A673 (cell line): ENCODE data around the gene MAP3K10.

Source experiments
- EZH2 ChIP-seq: fragments of 200-600 bp; sonication (generic); IDR thresholded peaks from 2 replicates; pipeline ENCODE4 v1.6.1; 2017; ENCODE audit warnings: borderline replicate concordance, low read depth, mild to moderate bottlenecking, mixed read lengths, antibody characterized with exemption, low read length; ENCODE audit not compliant: poor library complexity, severe bottlenecking
- TF ChIP-seq, protein P1 (sequence below): fragments of 300-800, 200-600 bp; sonication (generic); conservative IDR thresholded peaks from 2 replicates; pipeline ENCODE4 v1.5.1; 2017; ENCODE audit warnings: low read depth, mild to moderate bottlenecking, antibody characterized with exemption, low read length, moderate library complexity, mixed read lengths

DNA sequence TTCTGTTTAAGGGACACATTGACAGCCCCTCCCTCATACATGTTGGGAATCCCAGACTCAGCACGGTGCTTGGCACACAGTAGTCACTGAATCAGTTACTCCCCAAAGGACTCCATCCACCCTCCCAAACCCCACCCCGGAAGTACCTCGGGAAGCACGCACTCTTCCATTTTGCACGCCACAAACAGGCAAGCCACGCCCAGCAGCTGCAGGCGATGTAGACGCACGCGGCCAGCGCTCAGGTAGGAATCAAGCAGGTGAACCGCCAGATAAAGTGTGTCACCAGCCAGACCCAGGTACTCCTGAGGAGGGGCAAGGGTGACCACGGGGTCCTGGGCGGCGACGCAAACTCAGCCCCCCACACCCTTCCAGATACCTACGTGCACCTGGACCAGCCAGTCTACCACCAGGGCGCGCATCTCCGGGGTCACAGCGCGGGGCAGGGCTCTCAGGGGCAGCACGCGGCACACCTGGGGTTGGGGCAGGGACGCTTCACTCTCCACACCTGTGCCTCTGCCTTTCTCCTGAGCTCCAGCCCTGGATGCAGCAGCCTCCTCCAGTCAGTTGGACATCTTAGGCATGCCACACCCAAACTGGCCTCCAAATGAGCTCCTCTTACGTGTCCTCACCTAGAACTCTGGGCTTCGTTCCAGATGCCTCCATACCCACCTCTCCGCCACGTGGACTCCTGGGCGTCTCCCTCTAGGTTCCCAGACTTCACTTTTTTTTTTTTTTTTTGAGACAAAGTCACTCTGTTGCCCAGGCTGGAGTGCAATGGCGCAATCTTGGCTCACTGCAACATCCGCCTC, 33.3 kb downstream of the MAP3K10 start:
- no peak for TF ChIP-seq EZH2
- TF ChIP-seq, protein P1, sequence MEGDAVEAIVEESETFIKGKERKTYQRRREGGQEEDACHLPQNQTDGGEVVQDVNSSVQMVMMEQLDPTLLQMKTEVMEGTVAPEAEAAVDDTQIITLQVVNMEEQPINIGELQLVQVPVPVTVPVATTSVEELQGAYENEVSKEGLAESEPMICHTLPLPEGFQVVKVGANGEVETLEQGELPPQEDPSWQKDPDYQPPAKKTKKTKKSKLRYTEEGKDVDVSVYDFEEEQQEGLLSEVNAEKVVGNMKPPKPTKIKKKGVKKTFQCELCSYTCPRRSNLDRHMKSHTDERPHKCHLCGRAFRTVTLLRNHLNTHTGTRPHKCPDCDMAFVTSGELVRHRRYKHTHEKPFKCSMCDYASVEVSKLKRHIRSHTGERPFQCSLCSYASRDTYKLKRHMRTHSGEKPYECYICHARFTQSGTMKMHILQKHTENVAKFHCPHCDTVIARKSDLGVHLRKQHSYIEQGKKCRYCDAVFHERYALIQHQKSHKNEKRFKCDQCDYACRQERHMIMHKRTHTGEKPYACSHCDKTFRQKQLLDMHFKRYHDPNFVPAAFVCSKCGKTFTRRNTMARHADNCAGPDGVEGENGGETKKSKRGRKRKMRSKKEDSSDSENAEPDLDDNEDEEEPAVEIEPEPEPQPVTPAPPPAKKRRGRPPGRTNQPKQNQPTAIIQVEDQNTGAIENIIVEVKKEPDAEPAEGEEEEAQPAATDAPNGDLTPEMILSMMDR: no peak
